ENCODE measurements around the gene EBF4.

The EBF4 gene

DNA sequence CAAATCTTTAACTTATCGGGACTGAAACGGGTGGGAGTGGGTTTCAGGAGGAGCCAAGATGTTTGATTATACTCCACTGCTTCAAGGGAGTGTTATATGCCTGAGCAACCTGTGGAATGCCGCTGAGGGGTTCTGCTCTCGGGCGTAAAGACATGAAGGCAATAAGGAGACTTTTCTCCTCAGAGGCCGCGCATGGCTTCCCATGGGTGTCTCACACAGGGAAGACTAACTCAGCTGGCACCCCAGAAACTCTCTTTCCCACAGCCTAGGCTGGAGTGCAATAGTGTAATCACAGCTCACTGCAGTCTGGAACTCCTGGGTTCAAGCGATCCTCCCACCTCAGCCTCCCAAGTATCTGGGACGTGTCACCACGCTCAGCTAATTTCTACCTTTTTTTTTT is 117.1 kb downstream of the EBF4 start:
- peaks cover 5% of the 10 kb centered on the region for H3K4me1 Mint-ChIP-seq (ENCODE audit: low read depth)
- no peak overlapping the region for H3K27ac Mint-ChIP-seq
- H3K9me3 Mint-ChIP-seq: peaks cover 8% of the 10 kb centered on the region
- no peak overlapping the region for H3K4me3 Mint-ChIP-seq
- H3K36me3 Mint-ChIP-seq (ENCODE audit: low read depth): no peaks in the 10 kb centered on the region
- peaks cover 60% of the 10 kb centered on the region for H3K27me3 Mint-ChIP-seq
- intact Hi-C loops (cut with micrococcal nuclease): no loop called here

Measured in dendritic cell treated with granulocyte-macrophage colony-stimulating factor and Interleukin-4, amounts not matched to agents 40 ng/mL and 50 ng/mL, for 4 days (primary cell).